Tibial nerve (tissue), 3 donors: Measurements from ENCODE around the gene RTN4.

Source experiments
- POLR2A ChIP-seq, 2 donors: fragments of 450-650 bp; IDR thresholded peaks; one replicate each; pipeline ENCODE4 v1.6.1; 2017; ENCODE audit warnings: antibody characterized with exemption in 2 of 2, mild to moderate bottlenecking in 2 of 2, moderate library complexity in 2 of 2
- TF ChIP-seq, protein P1 (sequence below), 5 experiments: fragments of 200-600 bp in 3 of 5; fragments of 450-650 bp in 2 of 5; sonication (generic) in 3 of 5; IDR thresholded peaks; one replicate each; pipeline ENCODE4 v1.5.1; 2016 to 2019; ENCODE audit warnings: antibody characterized with exemption in 5 of 5, mild to moderate bottlenecking in 3 of 5, moderate library complexity in 2 of 5

DNA sequence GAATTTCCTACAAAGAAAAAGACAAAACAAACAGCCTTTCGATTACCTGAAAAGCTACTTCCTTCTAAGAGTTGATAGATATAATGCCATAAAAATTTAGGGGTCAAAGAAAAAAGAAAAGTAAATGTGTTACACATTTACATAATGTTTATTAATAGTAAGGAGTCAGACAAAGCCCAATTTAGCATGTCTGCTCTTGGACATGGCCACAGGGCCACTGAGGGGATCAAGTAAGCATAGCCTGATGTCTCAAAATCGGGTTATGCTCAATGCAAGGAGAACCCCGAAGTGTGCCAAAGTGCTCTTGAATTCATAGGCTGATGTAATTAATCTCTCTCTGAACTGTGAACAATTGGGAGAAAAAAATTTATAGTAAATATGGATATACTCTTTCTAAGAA lies 61.6 kb downstream of the RTN4 start:
- TF ChIP-seq, protein P1, sequence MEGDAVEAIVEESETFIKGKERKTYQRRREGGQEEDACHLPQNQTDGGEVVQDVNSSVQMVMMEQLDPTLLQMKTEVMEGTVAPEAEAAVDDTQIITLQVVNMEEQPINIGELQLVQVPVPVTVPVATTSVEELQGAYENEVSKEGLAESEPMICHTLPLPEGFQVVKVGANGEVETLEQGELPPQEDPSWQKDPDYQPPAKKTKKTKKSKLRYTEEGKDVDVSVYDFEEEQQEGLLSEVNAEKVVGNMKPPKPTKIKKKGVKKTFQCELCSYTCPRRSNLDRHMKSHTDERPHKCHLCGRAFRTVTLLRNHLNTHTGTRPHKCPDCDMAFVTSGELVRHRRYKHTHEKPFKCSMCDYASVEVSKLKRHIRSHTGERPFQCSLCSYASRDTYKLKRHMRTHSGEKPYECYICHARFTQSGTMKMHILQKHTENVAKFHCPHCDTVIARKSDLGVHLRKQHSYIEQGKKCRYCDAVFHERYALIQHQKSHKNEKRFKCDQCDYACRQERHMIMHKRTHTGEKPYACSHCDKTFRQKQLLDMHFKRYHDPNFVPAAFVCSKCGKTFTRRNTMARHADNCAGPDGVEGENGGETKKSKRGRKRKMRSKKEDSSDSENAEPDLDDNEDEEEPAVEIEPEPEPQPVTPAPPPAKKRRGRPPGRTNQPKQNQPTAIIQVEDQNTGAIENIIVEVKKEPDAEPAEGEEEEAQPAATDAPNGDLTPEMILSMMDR (IDR thresholded peaks at IDR 0.05): no peak
- no peak for TF ChIP-seq POLR2A (IDR thresholded peaks at IDR 0.05)
